ENCODE results near the gene STIM2.
A peak's percentile ranks its signal among the peaks of the same experiment; 100 is the strongest.

Gene STIM2

DNA sequence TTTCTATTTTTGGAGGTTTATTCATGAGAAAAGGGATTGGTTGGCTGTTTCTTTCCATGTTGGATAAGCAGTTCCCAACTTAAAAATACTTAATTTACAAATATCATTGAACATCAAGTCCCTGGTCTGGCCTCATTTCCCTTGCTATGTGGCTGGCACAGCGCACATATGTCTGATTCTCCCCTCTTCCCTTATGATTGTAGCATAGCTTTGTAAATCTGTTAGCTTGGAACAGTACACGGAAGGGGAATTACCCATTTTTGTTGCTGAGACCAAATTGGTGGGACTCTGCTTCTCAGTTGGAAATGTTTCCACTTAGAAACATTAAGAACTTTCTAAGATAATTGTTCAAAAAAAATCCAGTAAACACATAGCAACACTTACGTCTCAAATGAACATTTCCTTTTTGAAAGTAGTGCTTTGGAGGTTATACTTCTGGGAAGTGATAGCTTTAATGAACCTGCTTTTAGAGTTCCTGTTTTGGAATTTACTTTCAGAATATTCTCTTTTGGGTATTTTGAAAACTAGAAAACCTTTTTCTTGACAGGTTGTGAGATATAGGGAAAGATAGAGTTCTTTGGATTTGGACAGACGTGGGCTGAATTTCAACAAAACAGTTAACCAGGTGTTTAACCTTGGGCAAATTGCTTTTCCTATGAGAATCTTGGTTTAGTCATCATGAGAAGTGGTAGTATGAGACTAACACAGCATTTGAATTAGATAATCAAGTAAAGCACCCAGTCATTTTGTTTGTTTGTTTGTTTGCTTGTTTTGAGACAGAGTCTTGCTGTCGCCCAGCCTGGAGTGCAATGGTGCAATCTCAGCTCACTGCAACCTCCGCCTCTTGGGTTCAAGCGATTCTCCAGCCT, 47.3 kb downstream of the STIM2 start:
- DNase-seq = no peak

DNA sequence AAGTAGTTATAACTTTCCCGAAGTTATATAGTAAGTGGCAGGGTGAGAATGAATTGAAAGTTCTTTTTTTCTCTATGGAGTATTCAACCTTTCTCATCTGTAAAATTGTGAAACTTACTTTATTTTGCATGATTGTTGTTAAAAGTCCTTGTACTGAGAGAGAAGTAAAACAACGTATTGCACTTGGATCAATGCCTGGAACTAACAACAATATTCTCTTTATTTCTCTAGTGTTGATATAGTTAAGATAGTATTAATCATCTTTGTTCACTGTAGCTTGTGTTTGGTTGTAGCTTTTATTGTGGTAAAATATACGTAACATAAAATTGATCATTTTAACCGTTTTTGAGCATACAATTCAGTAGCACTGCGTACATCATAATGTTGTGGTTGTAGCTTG, 48.7 kb downstream of the STIM2 start:
- no peak for DNase-seq

DNA sequence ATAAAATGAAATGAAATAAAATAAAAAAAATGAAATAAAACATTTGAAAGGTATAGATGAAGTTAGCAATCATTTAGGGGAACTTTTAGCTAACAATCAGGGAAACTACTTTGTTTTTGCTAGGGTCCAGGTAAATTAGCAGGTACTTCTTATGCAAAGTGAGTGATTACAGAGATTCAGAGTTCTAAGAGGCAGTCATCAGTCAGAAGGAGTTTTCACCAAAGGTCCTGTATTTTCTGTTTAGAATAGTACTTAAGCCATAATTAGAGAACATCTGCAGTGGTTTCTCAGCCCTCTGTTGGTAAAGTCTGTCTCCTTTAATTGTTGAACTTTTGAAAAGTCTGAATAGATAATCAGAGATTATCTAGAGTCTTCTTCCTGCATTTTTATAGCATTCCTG, 50.6 kb downstream of the STIM2 start:
- no peak for DNase-seq

DNA sequence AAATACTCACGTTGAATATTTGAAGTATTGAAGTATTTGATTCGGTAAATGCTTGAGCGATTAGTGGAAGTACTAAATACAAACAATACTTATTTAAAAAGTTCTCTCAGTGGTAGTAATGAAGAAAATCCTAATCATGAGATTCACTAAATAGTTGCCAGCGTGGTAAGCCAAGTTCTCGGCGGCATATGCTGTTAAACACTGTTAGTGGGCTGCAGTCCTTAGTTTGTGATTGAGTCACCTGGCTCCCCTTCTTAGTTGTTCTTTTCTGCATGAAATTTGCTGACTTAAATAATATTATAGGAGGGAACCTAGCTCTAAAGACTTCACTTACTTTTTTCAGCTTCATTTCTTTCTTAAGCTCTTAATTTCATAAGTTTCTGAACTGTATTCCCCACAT, 51.4 kb downstream of the STIM2 start:
- no peak for DNase-seq

DNA sequence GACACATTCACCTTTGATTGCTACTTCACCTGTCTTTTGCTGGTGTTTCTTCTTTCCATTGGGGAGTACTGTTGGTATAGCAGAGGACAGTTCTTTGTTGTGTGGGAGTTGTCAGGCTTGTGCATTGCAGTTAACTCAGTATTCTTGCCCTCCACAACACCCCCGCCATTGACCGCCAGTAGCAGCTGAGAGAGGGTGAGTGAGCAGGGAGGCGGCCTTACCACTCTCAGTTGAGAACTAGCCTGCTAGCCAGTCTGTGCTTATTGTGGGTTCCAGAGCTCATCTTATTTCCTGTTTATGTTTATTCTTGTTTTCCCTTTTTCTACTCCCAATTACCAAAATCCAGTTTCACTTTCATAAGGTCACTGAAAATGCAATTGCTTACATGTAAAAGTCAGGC, 52.2 kb downstream of the STIM2 start:
- DNase-seq = no peak

DNA sequence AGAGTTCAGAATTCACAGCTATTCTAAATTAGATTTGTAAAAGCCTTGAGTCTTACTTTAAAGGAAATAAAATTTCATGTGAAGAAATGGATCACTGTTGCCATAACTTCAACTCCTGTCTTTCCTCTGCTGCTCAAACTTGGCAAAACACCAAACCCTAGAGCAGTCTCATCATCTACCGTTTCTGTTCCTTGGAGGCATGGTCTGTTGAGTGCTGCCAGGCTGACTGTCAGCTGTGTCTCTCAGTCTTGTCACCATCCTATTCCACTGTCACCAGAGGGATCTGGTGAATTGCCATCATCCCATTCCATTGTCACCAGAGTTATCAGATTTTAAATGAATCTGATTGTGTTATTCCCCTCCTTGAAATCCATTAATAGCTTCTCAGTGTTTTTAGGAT, 55.6 kb downstream of the STIM2 start:
- DNase-seq = no peak

DNA sequence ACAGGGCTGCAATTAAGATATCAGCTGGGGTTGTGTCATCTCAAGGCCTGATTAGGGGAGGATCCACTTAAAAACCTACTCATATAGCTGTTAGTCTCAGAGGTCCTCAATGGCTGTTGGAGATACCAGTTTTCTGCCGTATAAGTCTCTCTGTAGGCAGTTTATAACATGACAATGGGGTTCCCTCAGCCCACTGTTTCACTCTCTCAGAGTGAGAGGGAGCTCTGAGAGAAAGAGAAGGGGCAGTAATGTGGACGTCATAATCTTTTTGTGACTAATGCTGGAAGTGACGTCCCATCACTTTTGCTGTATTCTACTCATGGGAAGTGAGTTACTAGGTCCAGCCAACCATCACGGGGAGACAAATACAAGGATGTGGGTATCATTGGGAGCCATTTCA, 70.3 kb downstream of the STIM2 start:
- no peak for DNase-seq

DNA sequence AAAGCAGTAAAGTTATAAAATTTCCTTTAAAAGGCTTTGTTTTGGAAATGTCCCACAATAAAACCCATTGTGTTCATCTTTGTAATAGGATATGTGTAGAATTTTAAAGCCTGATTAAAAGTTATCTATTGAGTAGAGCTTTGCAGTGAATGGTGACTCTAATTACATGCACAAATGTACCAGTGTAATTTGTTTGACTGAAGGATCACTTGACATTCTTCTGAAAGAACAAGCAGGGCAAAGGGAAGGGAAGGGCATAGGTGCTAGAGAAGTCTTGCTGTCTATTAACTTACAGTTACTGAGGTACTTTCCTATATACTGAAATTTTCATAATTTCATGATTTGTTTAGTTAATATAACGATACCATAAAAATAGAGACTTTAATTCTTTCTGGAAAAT, 70.8 kb downstream of the STIM2 start:
- DNase-seq = no peak

DNA sequence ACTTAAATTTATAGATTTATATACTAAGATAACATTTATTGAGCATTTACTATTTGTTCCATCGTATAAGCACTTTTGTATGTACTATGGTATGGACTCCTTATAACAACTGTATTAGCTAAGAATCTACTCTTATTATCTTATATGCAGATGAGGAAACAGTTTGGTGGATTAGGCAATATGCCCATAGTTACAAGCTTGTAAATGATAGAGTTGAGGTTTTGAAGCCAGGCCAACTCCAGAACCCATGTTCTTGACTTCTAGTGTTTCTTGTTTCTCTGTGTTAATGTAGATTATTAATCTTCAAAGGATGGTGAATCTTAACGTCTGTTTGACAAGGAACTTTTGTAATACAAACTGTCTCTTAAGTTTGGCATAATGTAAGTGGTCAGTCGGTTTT, 71.3 kb downstream of the STIM2 start:
- no peak for DNase-seq

DNA sequence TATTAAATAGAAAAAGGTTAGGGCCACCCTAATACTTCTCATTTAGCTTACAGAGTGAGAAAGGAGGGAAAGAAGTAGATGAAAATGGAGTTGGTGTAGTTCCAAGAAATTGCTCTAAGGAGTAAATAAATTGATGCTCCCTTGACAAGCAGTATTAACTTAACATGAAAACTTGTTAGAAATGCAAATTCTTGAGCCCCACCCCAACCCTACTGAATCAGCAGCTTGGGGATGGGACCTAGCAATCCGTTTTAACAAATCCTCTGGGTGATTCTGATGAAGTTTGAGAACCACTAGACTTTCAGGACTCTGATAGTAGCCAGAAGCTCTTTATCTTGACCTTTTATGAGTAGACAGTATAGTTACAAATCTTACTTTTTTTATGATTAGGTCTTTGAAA, 74.8 kb downstream of the STIM2 start:
- DNase-seq = no peak

DNA sequence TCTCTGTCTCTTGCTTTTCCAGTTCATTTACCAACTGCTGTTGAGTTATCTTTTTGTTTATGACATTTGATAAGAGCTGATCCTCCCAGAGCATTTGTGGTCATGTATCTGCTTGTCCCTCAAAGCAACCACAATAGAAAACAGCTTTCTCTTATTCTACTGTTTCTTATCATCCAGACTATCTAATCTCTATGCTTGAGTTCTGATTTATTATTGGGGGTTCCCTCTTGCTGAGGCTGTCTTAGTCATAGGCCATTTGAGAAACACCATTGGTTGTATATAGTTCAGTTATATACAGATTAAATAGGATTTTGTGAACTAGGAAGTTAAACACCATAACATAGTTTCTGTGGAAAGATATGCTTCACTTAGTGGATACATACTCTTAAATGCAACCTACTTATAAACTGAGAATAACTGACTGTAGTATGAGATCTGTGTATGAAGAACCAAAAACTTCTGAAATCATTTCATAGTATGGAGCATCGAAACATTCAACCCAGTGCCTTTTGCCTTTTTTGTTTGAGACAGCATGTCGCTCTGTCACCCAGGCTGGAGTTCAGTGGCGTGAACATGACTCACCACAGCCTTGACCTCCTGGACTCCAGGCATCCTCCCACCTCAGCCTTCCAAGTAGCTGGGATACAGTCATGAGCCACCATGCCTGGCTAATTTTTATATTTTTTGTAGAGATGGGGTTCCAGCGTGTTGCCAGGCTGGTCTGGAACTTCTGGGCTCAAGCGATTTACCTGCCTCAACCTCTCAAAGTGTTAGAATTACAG, 75.8 kb downstream of the STIM2 start:
- DNase-seq = no peak

DNA sequence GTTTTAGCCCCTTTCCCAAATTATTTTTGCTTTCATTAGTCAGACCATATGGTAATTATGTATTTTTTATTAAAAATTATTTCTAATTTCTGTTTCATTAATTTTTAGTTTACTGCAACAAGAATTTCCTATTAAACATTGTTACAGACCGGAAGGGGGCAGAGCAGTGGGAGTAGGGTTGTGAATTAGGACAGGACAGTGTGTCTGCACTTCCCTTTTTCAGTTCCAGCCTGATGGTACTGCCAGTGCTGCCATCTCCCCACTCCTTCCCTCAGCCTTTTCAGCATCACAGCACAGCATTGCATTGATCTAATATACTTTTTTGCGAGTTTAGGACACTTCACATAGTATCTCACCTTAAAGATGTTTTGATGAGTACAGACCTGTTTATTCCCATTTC, 76.5 kb downstream of the STIM2 start:
- DNase-seq = no peak

DNA sequence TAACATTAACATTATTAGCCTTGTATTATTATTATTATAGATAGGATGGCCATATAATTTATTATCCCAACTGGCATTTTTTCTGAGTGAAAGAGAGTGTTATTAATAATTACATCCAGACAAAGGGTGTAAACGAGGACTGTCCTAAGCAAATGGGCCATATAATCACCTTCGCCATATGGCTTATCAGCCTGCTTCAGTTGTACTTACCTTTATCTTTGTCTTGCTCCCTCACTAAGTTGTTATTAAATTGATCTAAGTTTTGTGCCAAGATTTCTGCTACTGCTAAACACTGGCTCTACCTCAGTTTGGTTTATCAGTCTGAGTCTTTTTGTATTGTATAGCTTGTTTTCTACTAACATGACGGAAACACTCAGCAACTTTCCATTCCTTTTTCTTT, 76.9 kb downstream of the STIM2 start:
- no peak for DNase-seq

DNA sequence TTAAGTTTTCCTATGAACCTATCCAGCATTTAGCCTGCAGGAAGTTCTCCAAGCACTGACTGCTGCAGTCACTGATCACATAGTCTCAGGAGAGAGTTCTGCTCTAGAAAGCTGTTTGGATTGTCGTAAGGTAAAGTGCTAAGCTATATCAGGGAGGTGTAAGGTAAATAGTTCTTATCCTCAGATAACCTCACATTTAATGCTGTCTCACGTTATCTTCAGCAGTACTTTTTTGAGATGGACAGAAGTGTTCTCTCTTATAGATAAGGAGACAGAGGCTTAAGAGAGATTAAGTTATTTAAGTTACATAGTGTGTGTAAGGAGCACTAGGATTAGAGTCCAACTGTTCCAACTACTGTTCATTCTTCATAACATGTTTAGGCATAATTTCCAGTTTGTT, 77.9 kb downstream of the STIM2 start:
- DNase-seq = no peak

DNA sequence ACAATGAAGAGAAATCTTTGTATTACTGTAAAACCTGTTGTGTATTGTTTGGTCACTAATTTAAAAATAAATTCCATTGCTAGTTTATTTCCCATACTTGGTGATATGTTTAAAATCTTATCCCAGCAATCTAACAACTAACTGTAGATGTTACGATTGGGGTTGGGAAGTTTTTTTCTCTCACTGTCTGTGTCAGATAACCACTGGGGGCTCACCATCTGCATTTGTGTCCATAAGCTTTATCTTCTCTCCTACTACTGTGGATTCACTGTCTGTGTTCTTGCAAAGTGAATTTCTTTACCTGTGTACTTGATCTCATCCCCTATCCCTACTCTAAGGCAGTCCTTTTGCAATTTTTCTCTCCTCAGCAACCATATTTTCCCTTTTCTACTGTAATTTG, 81.3 kb downstream of the STIM2 start:
- no peak for DNase-seq

DNA sequence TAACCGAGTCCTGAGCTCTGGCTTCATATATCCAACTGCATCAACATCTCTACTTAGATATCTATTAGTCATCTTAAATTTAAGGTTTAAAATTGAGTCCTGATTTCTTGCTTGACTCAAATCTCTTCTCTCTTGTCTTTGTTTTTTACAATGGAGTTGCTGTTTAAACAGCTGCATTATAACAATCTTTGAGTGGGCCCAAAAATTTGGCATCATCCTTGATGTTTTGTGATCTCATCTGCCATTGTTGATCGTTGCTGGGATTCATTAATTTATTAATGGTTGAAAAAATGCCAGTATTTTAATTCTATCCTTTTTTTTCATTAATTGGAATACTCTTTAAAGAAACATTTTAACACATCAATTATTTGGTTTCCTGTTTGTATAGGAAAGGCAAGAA, 82.2 kb downstream of the STIM2 start:
- DNase-seq = no peak

DNA sequence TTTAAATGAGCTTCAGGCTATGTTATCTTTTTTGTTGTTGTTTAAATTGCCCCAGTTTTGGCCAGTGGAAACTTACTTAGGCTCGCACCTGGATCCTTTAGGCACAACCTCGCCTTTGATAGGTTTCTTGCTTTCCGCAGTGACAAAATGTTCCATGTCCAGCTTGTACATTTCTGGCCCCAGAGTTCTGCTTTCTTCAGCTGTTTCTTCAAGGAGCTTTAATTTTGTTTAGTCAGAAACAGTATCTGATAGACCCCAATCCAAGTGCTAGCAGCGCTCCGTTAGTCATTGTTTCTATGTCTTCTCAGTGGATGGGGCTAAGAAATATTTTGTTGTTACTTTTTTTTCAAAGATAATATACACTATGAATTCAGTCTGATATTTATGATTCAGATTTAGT, 82.8 kb downstream of the STIM2 start:
- no peak for DNase-seq

DNA sequence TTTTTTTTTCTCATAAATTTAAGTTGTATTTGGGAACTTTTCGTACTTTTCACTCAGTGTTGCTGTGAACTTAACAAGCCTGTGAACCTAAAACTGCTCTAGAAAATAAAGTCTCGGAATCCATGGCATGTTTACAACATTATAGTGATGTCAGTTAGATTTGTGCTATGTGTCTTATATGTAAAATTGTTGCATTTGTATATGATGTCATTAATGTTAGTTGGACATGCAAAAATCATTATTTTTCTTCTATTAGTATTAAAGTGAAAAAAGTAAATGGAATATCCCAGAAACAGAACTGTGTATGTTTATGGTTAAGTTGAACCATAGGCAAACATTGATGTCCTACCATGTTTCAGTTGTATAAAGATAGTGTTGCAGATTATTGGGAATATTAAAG, 85.2 kb downstream of the STIM2 start:
- DNase-seq = no peak

DNA sequence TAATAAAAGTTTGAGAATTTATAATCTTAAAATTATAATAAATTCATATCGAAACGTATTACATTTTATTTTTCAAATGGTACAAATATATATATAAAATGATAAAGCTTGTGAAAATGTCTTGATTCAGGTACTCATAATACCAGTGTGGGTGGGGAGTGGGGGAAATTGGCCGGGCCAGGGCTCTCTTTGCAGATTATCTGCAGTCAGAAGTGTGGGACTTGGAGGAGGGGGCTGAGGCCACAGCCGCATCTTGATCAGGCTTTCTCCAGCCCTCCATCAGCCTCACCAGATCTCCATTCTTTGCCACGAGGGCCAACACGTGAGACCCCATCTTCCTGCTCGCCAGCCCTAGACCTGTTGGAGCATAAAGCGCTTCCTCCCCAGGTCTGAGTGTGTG, 86.7 kb downstream of the STIM2 start:
- no peak for DNase-seq

DNA sequence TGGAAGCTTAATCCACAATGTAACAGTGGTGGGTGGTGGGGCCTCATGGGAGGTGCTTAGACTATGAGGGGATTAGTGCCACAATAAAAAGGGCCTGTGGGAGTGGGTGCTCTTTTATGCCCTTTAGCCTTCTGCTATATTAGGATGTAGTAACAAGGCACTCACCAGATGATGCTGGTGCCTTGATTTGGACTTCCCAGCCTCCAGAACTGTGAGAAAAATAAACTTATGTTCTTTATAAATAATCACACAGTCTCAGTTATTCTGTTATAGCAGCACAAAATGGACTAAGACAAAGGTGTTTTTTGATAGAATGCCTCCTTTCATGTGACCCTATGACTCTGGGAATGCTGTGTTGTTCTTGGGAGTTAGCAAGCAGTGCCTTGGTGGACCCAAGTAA, 89.8 kb downstream of the STIM2 start:
- no peak for DNase-seq

DNA sequence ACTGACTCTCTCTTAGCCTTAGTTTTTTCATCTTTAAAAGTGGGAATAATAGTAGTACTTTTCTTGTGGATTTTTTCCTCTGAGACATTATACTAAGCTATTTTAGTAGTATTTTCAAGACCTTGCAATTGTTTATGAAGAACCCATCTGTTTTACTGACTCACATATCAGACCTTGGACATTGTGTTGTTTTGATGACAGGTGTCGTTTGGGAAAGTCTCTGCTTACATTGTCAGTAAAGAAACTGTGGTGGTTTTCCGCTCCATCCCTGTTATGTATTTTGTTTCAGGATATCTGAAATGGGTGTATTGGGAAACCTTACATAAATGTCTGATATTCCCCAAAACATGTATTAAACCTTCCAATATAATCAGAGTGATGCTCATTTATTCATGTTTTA, 92.2 kb downstream of the STIM2 start:
- DNase-seq = no peak

DNA sequence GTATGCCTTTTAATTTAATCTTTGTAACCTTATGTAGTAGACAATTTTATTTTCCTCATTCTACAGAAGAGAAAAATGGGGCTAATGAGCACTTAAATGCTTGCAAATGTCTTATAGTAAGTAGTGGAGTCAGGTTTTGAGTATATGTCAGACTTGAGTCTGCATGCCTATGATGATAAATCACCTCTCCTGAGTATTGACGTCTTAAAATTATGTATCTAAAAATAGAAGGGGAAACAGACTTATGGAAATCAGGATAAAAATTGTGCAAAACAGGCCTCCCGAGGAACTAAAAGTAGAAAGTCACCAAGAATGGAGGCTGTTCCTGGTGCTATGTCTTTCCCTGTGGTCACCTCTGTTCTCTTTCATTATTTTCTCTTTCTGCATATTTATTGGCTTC, 92.7 kb downstream of the STIM2 start:
- DNase-seq = no peak

DNA sequence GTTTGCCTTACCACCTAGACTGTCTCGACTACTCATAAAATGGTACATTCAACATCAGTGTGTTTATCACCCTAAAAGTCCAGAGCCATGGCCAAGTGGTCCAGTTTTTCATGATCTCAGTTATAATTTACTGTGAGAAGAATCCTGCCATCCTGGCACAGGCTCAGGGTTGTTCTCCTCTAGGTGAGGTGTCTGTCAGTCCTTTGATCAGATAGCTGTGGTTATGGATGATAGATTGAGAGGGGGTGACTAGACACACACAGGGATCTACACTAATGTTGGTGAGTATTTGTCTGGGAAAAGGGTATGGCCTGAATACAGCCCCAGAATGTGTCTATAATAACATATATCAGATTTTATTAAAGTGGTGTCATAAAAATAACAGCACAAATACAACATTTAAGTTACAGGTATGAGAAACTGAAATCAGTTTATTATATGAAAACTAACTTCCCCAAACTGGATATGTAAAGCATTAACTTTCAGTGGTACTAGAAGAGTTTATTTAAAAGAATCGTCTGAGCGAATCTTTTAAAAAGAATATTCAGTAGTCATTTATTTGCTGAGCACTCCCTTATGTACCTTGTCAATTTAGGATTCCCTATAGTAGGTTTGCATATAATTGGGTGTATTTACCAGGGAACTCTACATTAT, 93.3 kb downstream of the STIM2 start:
- DNase-seq = peak; percentile 5

DNA sequence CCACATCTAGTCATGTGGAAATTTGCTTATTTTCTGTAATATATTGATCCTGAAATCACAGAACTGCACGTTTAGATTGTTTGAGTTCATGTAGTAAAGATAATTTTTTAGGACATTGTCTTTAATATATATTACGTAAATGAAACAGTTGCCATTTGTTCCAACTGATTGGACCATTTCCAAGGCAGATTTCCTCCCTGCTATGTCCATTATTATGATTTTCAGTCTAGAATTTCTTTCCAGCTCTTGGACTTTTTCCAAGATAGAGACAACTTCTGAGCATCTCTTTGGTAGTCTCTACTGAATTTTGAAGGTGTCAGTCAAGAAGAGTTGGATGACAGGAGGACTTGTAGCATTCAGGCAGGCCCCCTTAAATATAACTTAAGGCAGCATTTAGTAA, 94.6 kb downstream of the STIM2 start:
- no peak for DNase-seq

Measured in CD4-positive, alpha-beta T cell treated with Interleukin-17A for 4 hours (primary cell).